Measurements from ENCODE around the gene CYP4Z1.

GRCh38 chr1:47059376-47059775 is 7.7 kb upstream of the CYP4Z1 start:
- no peak for TF ChIP-seq CTCF (conservative IDR thresholded peaks at IDR 0.05)
- no peak for TF ChIP-seq ZFX (IDR thresholded peaks at IDR 0.05)
